Fibroblast of lung (primary cell): ENCODE data around the gene UGT2B10. TPM values are rescaled to one million over a fixed set of nuclear protein-coding genes. Genes with fewer than 3 reads are reported as not detected.

ENCODE experiments used
- DNase-seq, 2 donors: peaks; one replicate each; pipeline versions ENCODE4 v3.0.0 to v3.0.0-alpha.2; 2010; ENCODE audit warnings: low read depth in 2 of 2
- H2AFZ ChIP-seq: 2 replicates; pipeline ENCODE4 v1.5.1; 2012; ENCODE audit warnings: low read length, control low read depth, inconsistent platforms
- H3K27ac ChIP-seq: 2 replicates; pipeline ENCODE4 v1.5.1; 2011; ENCODE audit warnings: low read length, control low read depth; ENCODE audit not compliant: insufficient read depth
- H3K27me3 ChIP-seq: 2 replicates; pipeline ENCODE4 v1.5.1; 2011; ENCODE audit warnings: mild to moderate bottlenecking, low read length; ENCODE audit not compliant: control insufficient read depth, insufficient read depth
- H3K36me3 ChIP-seq: 2 replicates; pipeline ENCODE4 v1.5.1; 2011; ENCODE audit warnings: low read length; ENCODE audit not compliant: control insufficient read depth, insufficient read depth
- H3K4me1 ChIP-seq: 2 replicates; pipeline ENCODE4 v1.5.1; 2011; ENCODE audit warnings: low read length; ENCODE audit not compliant: control insufficient read depth, insufficient read depth; ENCODE audit errors: extremely low read depth
- H3K4me2 ChIP-seq: 2 replicates; pipeline ENCODE4 v1.5.1; 2011; ENCODE audit warnings: low read length, control low read depth; ENCODE audit not compliant: insufficient read depth; ENCODE audit errors: extremely low read depth
- H3K4me3 ChIP-seq, 4 experiments: fragments of 200-600 bp in 1 of 4; sonication (generic) in 1 of 4; replicated peaks in 1 of 4; 2 replicates each; pipeline ENCODE4 v1.5.1; 2011 to 2016; ENCODE audit warnings: low read length in 4 of 4, low read depth in 3 of 4, mild to moderate bottlenecking in 3 of 4, control low read depth in 2 of 4, inconsistent platforms in 1 of 4, mixed read lengths in 1 of 4; ENCODE audit not compliant: insufficient read depth in 1 of 4; ENCODE audit errors: control extremely low read depth in 1 of 4
- H3K79me2 ChIP-seq: 2 replicates; pipeline ENCODE4 v1.5.1; 2012; ENCODE audit warnings: mild to moderate bottlenecking, low read length, inconsistent platforms; ENCODE audit not compliant: control insufficient read depth, insufficient read depth
- H3K9ac ChIP-seq: 2 replicates; pipeline ENCODE4 v1.5.1; 2011; ENCODE audit warnings: mild to moderate bottlenecking, low read length, control low read depth; ENCODE audit not compliant: insufficient read depth
- H3K9me3 ChIP-seq: 2 replicates; pipeline ENCODE4 v1.5.1; 2012; ENCODE audit warnings: low read depth, low read length; ENCODE audit not compliant: control insufficient read depth, insufficient read depth
- H4K20me1 ChIP-seq: 2 replicates; pipeline ENCODE4 v1.5.1; 2011; ENCODE audit warnings: low read length; ENCODE audit not compliant: control insufficient read depth, insufficient read depth; ENCODE audit errors: extremely low read depth
- EZH2 ChIP-seq: IDR thresholded peaks from 2 replicates; pipeline ENCODE4 v1.5.1; 2012; ENCODE audit warnings: low read length, control low read depth, mild to moderate bottlenecking; ENCODE audit errors: missing control alignments
- polyA plus RNA-seq, 2 donors: library from polyadenylated mRNA; depleted of rRNA in 1 of 2; stranded (reverse) in 1 of 2; unstranded in 1 of 2; fragments of >200 nt; gene quantifications; 2 replicates each; pipeline ENCODE4 v1.2.1, GENCODE V29; 2011 to 2012; ENCODE audit warnings: missing spikeins in 1 of 2
- total RNA-seq: library from RNA; depleted of rRNA; stranded (reverse); fragments of >200 nt; gene quantifications from 2 replicates; pipeline ENCODE4 v1.2.1, GENCODE V29; 2014
- TF ChIP-seq, protein P1 (sequence below), 2 donors: IDR thresholded peaks in 1 of 2; conservative IDR thresholded peaks in 1 of 2; 1 replicate in 1 of 2; 2 replicates in 1 of 2; pipeline ENCODE4 v1.5.1; 2011 to 2012; ENCODE audit warnings: low read length in 2 of 2, control low read depth in 1 of 2, inconsistent platforms in 1 of 2, low read depth in 1 of 2, mild to moderate bottlenecking in 1 of 2

The UGT2B10 gene
- total and polyA plus RNA-seq, 2 donors (not counting 1 experiment from before 2014, with no cell fraction given), result not detected

DNA sequence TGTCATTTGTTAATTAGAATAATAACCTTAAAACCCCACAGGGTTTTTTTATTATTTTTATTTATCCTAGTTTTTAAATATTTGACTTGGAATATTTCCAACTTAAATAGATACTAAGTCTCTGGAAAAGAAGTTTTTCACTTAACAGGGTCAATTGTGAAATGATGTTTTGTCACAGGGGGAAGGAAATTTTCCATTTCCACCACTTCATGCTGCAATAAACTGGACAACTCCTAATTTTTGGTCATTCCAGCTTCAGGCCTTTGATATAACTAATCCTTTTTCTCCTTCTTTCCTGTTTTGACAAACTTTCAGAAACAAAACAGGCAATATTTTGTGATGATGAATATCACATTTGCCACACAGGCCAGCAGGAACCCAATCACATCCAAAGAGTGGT lies 45.3 kb downstream of the UGT2B10 start:
- H3K4me2 ChIP-seq, result no peak overlapping the region
- no peak overlapping the region for H3K27ac ChIP-seq
- H3K9me3 ChIP-seq, result no peaks in the 10 kb centered on the region
- H4K20me1 ChIP-seq, result no peaks in the 10 kb centered on the region
- no peak overlapping the region for H2AFZ ChIP-seq
- H3K36me3 ChIP-seq, result no peaks in the 10 kb centered on the region
- TF ChIP-seq EZH2, result no peak
- TF ChIP-seq, protein P1, sequence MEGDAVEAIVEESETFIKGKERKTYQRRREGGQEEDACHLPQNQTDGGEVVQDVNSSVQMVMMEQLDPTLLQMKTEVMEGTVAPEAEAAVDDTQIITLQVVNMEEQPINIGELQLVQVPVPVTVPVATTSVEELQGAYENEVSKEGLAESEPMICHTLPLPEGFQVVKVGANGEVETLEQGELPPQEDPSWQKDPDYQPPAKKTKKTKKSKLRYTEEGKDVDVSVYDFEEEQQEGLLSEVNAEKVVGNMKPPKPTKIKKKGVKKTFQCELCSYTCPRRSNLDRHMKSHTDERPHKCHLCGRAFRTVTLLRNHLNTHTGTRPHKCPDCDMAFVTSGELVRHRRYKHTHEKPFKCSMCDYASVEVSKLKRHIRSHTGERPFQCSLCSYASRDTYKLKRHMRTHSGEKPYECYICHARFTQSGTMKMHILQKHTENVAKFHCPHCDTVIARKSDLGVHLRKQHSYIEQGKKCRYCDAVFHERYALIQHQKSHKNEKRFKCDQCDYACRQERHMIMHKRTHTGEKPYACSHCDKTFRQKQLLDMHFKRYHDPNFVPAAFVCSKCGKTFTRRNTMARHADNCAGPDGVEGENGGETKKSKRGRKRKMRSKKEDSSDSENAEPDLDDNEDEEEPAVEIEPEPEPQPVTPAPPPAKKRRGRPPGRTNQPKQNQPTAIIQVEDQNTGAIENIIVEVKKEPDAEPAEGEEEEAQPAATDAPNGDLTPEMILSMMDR (conservative IDR thresholded peaks at IDR 0.05 in 1 of 2, IDR thresholded peaks at IDR 0.05 in 1 of 2; ENCODE audit: low read depth in 1 of 2, low read length in 2 of 2), result no peak
- H3K27me3 ChIP-seq, result no peaks in the 10 kb centered on the region
- H3K9ac ChIP-seq, result no peak overlapping the region
- H3K79me2 ChIP-seq, result no peaks in the 10 kb centered on the region
- no peaks in the 10 kb centered on the region for H3K4me1 ChIP-seq
- H3K4me3 ChIP-seq, result no peak overlapping the region
- no peak for DNase-seq

DNA sequence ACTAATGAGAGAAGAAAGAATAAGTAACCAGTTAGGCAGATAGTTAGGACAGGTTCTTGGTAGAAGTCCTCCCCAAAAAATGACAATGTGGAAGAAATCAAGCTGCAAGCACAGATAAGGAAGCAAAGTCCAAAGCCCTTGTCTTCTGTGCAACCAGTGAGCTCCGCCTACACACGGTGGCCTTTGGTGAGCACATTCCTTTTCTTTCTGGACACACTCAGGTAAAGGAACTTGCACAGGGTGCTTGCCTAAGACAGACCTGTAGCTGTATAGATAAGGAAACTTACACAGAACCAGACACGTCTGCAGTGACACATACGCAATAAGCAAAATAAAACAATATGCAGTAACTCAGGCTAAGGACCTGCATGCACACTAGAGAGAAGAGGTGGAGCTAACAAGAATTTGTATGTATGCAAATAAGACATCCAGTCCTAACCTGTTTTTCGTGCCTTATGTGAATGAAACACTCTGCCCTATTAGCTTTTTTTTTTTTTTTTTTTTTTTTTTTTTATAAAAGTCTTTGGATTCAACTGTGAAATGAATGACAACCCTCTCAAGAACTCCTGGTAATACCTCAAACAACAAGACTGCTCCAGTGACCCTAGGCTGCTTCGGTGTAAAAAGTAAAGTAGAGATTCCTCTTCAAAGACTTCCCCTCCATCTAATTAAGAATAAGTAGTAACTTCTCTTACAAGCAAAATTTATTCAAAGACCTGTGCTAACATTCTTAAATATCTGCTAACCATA lies 48.8 kb downstream of the UGT2B10 start:
- Histone ChIP-seq H3K36me3 (no peaks in the 10 kb centered on the region), H3K4me3 (no peak overlapping the region), H3K27me3 (no peaks in the 10 kb centered on the region), H3K9me3 (no peaks in the 10 kb centered on the region), H4K20me1 (no peaks in the 10 kb centered on the region), H3K27ac (no peak overlapping the region), H3K9ac (no peak overlapping the region), H3K79me2 (no peaks in the 10 kb centered on the region), H3K4me2 (no peak overlapping the region), H2AFZ (no peak overlapping the region), H3K4me1 (no peaks in the 10 kb centered on the region)
- TF ChIP-seq, protein P1 (conservative IDR thresholded peaks at IDR 0.05 in 1 of 2, IDR thresholded peaks at IDR 0.05 in 1 of 2; ENCODE audit: low read depth in 1 of 2, low read length in 2 of 2), result no peak
- no peak for TF ChIP-seq EZH2
- no peak for DNase-seq

DNA sequence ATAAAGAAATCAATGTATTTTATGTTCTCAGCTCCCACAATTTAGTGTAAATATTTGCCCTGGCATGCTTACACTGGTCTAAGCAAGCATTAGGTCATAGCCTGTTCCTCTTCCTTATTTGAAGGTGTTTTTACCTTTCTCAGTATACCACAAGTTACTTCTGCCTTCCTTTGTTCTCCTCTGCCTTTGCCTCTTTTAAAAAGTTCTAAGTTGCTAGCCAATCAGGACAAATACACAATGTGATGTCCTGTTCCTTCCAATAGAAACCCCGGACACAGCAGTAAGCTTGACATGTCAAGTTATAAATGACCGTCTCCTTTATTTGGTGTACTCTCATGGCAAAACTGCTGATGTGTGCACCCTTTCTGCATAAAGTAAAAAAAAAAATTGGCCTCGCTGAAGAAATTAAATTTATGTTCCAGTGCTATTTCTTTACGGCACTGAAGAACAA lies 49.4 kb downstream of the UGT2B10 start:
- H2AFZ ChIP-seq, result no peak overlapping the region
- no peaks in the 10 kb centered on the region for H4K20me1 ChIP-seq
- H3K9me3 ChIP-seq, result no peaks in the 10 kb centered on the region
- no peak overlapping the region for H3K27ac ChIP-seq
- no peaks in the 10 kb centered on the region for H3K4me1 ChIP-seq
- no peak overlapping the region for H3K4me3 ChIP-seq
- no peaks in the 10 kb centered on the region for H3K36me3 ChIP-seq
- no peak for DNase-seq
- TF ChIP-seq, protein P1 (conservative IDR thresholded peaks at IDR 0.05 in 1 of 2, IDR thresholded peaks at IDR 0.05 in 1 of 2; ENCODE audit: low read depth in 1 of 2, low read length in 2 of 2), result no peak
- no peaks in the 10 kb centered on the region for H3K27me3 ChIP-seq
- H3K4me2 ChIP-seq, result no peak overlapping the region
- no peaks in the 10 kb centered on the region for H3K79me2 ChIP-seq
- no peak overlapping the region for H3K9ac ChIP-seq
